Suprapubic skin (tissue), 4 donors: ENCODE results near the gene SNAPC4. TPM values are rescaled to one million over a fixed set of nuclear protein-coding genes. Genes with fewer than 3 reads are reported as not detected.

Experiments
- DNase-seq, 2 donors: peaks; one replicate each; pipeline ENCODE4 v3.0.0-alpha.2; 2019; ENCODE audit warnings: low spot score in 2 of 2
- H3K27ac ChIP-seq: fragments of 200-600 bp; sonication (generic); one replicate; pipeline ENCODE4 v1.5.1; 2019
- H3K27me3 ChIP-seq: fragments of 200-600 bp; sonication (generic); one replicate; pipeline ENCODE4 v1.5.1; 2019
- H3K36me3 ChIP-seq: fragments of 200-600 bp; sonication (generic); one replicate; pipeline ENCODE4 v1.5.1; 2019
- H3K4me1 ChIP-seq: fragments of 200-600 bp; sonication (generic); one replicate; pipeline ENCODE4 v1.5.1; 2019
- H3K4me3 ChIP-seq: fragments of 200-600 bp; sonication (generic); one replicate; pipeline ENCODE4 v1.5.1; 2019; ENCODE audit warnings: mild to moderate bottlenecking
- H3K9me3 ChIP-seq: fragments of 200-600 bp; sonication (generic); one replicate; pipeline ENCODE4 v1.5.1; 2019
- CTCF ChIP-seq, 2 donors: fragments of 200-600 bp in 1 of 2; fragments of 450-650 bp in 1 of 2; sonication (generic) in 1 of 2; IDR thresholded peaks; one replicate each; pipeline ENCODE4 v1.5.1; 2016 to 2019; ENCODE audit warnings: antibody characterized with exemption in 2 of 2, mild to moderate bottlenecking in 1 of 2, moderate library complexity in 1 of 2
- EP300 ChIP-seq: sonication (generic); formaldehyde crosslinking; IDR thresholded peaks from one replicate; pipeline ENCODE4 v1.6.1; 2017; ENCODE audit warnings: antibody characterized with exemption
- POLR2A ChIP-seq, 2 donors: fragments of 450-650 bp; IDR thresholded peaks; one replicate each; pipeline ENCODE4 v1.6.1; 2017; ENCODE audit warnings: antibody characterized with exemption in 2 of 2, mild to moderate bottlenecking in 2 of 2, moderate library complexity in 2 of 2
- POLR2AphosphoS5 ChIP-seq, 3 donors: sonication (generic); formaldehyde crosslinking; IDR thresholded peaks; one replicate each; pipeline ENCODE4 v1.6.1; 2017; ENCODE audit warnings: antibody characterized with exemption in 3 of 3
- WGBS: methylation state at CpG from one replicate; pipeline ENCODE4 v1.1.5; 2018; 5-methylcytosine and 5-hydroxymethylcytosine counted together
- total RNA-seq, 4 donors: library from RNA; depleted of rRNA; stranded (reverse); fragments of >200 nt; gene quantifications; one replicate each; pipeline ENCODE4 v1.1.0, GENCODE V29; 2016

Gene SNAPC4
- total RNA-seq, 4 donors from 2014 or later: 6.1 to 11.1 (median 9.8) TPM

DNA sequence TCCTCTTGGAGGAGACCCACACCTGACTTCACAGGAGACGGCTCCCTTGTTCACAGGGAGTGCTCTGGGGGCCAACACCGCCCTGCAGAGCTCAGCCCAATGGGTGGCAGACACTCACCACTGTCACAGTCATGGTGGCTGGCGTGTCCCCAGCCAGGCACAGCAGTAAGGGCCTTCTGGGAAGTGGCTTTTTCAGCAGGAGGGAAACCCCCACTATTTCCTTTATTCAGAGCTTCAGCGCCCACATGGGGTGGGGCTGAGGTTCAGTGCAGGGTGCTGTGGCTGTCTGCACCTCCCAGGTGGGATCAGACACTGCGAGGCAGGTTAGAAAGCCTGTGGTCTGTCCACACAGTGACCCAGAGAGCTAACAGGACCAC, 3.6 kb upstream of the SNAPC4 start:
- Histone ChIP-seq H3K9me3 (no peaks in the 10 kb centered on the region), H3K4me1 (peaks cover 29% of the 10 kb centered on the region), H3K4me3 (no peak overlapping the region), H3K27me3 (no peaks in the 10 kb centered on the region), H3K27ac (no peak overlapping the region), H3K36me3 (peaks cover 57% of the 10 kb centered on the region)
- WGBS: 78% methylated on average over 4 of the region's 5 CpGs
- DNase-seq: no peak
- no peak for TF ChIP-seq POLR2A (IDR thresholded peaks at IDR 0.05)
- no peak for TF ChIP-seq CTCF (IDR thresholded peaks at IDR 0.05)
- TF ChIP-seq POLR2AphosphoS5 (IDR thresholded peaks at IDR 0.05): no peak
- no peak for TF ChIP-seq EP300

DNA sequence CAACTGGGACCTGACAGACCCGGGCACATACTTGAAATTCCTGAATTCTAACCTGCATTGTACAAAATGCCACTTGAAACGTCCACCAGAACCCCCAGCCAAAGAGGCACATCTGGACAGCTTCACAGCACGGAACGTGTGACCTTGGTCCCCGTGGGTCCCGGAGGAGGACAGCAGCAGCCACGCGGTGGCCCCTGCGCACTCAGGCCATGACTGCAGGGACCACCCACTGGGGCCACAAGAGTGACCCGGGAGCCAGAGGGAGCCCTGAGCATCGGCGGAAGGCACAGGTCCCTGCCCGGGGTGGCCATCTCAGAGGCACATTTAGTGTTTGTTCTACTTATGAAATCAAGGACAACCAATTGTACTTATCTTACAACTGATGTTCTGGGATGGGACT, 2.1 kb upstream of the SNAPC4 start:
- 77% methylated on average over 13 of the region's 13 CpGs for WGBS
- H3K36me3 ChIP-seq: peaks cover 55% of the 10 kb centered on the region
- TF ChIP-seq EP300: no peak
- TF ChIP-seq POLR2A (IDR thresholded peaks at IDR 0.05): no peak
- no peak for TF ChIP-seq CTCF (IDR thresholded peaks at IDR 0.05)
- TF ChIP-seq POLR2AphosphoS5 (IDR thresholded peaks at IDR 0.05): no peak

DNA sequence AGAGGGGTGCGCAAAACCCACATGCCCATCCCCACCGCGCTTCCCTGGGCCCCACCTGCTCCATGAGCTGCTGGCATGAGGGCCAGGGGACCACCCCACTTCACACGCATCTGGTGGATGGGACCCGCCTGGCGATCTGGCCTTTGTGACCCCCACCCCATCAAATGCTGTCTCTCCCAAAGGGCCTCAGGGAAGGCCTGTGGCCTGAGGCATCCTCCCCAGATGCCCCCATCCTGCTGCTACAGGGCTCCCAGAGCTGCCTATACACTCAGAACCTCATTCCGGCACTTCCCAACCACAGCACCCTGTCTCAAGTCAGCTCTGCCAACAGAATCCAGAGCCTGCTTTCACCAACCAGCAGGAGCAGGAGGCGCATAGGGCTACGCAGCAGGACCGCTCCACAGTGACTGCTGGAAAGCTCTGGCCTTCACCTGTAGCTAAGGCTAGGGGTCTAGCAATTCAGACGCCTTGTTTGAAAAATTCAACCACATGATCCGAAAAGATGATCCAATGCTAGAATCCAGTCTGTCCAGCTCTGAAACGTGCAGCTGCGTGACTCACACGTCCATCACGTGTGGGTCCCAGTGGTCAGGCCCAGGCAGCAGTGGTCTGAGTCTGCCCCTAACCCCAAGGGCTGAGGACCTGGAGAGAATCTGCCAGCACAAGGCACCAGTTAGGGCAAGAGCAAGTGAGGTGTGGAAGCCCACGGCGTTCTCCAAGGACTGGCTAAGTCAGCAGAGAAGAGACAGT, 1.4 kb upstream of the SNAPC4 start:
- Histone ChIP-seq H3K4me1 (peaks cover 30% of the 10 kb centered on the region), H3K4me3 (no peak overlapping the region), H3K36me3 (peaks cover 55% of the 10 kb centered on the region), H3K9me3 (no peaks in the 10 kb centered on the region), H3K27me3 (no peaks in the 10 kb centered on the region), H3K27ac (no peak overlapping the region)
- no peak for DNase-seq
- 85% methylated on average over 17 of the region's 18 CpGs for WGBS
- TF ChIP-seq POLR2A (IDR thresholded peaks at IDR 0.05): no peak

More for the DNA sequence above, 2.1 kb upstream of the SNAPC4 start:
- no peaks in the 10 kb centered on the region for H3K27me3 ChIP-seq
- DNase-seq: no peak
- no peak overlapping the region for H3K27ac ChIP-seq
- no peaks in the 10 kb centered on the region for H3K9me3 ChIP-seq
- H3K4me1 ChIP-seq: peaks cover 30% of the 10 kb centered on the region
- no peak overlapping the region for H3K4me3 ChIP-seq

- Histone ChIP-seq H3K4me1 (peaks cover 22% of the 10 kb centered on the region), H3K36me3 (peaks cover 56% of the 10 kb centered on the region), H3K9me3 (no peaks in the 10 kb centered on the region), H3K27ac (no peak overlapping the region), H3K4me3 (peak overlapping the region; percentile 87), H3K27me3 (no peaks in the 10 kb centered on the region)
- TF ChIP-seq POLR2A (IDR thresholded peaks at IDR 0.05): no peak
- WGBS: 3% methylated on average over 16 of the region's 67 CpGs
- DNase-seq: peak in 1 of 2 donors; percentile 66
Observed at GRCh38 chr9:136399176-136400037, 563 bp downstream of the SNAPC4 start.

GRCh38 chr9:136398286-136398685, 1.7 kb downstream of the SNAPC4 start:
- H3K4me1 ChIP-seq: peaks cover 22% of the 10 kb centered on the region
- 92% methylated on average over 11 of the region's 12 CpGs for WGBS
- no peak overlapping the region for H3K4me3 ChIP-seq
- no peak overlapping the region for H3K27ac ChIP-seq
- no peaks in the 10 kb centered on the region for H3K9me3 ChIP-seq
- peaks cover 56% of the 10 kb centered on the region for H3K36me3 ChIP-seq
- H3K27me3 ChIP-seq: no peaks in the 10 kb centered on the region
- TF ChIP-seq POLR2AphosphoS5 (IDR thresholded peaks at IDR 0.05) (no peak), CTCF (IDR thresholded peaks at IDR 0.05) (no peak), EP300 (no peak), POLR2A (IDR thresholded peaks at IDR 0.05) (no peak)
- DNase-seq: peak in 1 of 2 donors; percentile 53

- TF ChIP-seq CTCF (IDR thresholded peaks at IDR 0.05) (no peak), POLR2AphosphoS5 (IDR thresholded peaks at IDR 0.05) (no peak), POLR2A (IDR thresholded peaks at IDR 0.05) (no peak), EP300 (no peak)
- Histone ChIP-seq H3K4me1 (peaks cover 22% of the 10 kb centered on the region), H3K4me3 (no peak overlapping the region), H3K36me3 (peaks cover 60% of the 10 kb centered on the region), H3K27ac (no peak overlapping the region), H3K9me3 (no peaks in the 10 kb centered on the region), H3K27me3 (no peaks in the 10 kb centered on the region)
- 66% methylated on average over 6 of the region's 6 CpGs for WGBS
- DNase-seq: peak in 1 of 2 donors; percentile 47
Observed at GRCh38 chr9:136397643-136398042, 2.3 kb downstream of the SNAPC4 start.
